Right lung (tissue), 5 donors: ENCODE results near the gene DRC1. TPM values are rescaled to one million over a fixed set of nuclear protein-coding genes. Genes with fewer than 3 reads are reported as not detected.
"Not testable (repeated sequence)": the region's sequence is repeated elsewhere in the genome, so short reads cannot be mapped to it uniquely, and the experiment has no call there.

Experiments
- DNase-seq, 2 donors: peaks; one replicate each; pipeline ENCODE4 v3.0.0-alpha.2; 2013
- polyA plus RNA-seq, 5 donors: library from polyadenylated mRNA; unstranded; fragments of 120-200 nt; gene quantifications; one replicate each; pipeline versions ENCODE4 v1.2.1 to v1.2.3, GENCODE V29; 2013; ENCODE audit warnings: inconsistent platforms in 1 of 5, low replicate concordance in 1 of 5; ENCODE audit not compliant: insufficient read length in 5 of 5, insufficient read depth in 1 of 5

Gene DRC1
- polyA plus RNA-seq, 5 donors = 1.1 to 8.5 (median 6.9) TPM

GRCh38 chr2:26462511-26463243 lies 61.0 kb downstream of the DRC1 start:
- DNase-seq = no peak

DNA sequence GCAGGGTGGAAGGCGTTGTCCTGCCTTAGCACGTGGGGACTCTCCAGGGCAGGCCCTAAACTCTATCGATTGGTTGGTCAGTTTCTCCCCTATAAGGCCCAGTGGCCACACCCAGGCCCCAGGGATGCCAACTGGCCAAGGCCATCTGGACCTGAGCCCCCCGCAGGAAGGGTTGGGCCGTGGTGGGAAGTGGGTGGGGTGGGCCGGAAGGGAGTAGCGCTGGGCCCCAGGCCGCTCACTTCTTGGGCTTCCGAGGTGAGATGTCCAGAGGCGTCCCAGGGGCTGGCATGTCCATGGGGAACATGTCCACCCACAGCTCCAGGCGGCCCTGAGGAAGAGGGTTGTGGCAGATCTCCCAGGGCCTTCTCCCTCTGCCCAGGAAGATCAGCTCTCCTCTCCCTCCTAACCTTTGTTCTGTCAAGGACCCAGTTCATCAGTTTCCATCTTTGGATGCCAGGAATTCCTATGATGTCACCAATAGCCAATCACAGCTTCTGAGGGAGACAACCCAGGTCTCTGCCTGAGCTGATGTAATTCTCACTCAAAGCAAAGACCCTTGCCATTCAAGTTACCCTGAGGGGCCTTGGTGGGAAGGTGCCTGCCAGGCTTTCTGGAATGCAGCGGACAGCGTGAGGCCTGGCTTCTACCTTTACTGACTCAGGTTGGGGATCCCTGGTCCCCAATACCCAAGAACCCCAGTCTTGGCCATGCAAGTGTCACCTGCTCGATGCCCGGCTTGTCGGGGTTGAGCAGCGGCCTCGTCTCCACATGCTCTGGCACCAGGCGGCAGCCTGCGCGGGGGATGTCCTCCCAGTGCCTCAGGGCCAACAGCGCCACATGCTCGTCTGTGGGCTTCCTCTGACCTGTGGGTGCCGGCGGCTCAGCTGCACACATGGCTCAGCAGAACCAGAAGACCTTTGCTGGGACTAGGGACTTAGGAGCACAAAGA lies 61.8 kb downstream of the DRC1 start:
- no peak for DNase-seq

- DNase-seq = no peak
Observed at GRCh38 chr2:26464390-26465265, 62.9 kb downstream of the DRC1 start.

GRCh38 chr2:26465266-26465925 lies 63.7 kb downstream of the DRC1 start:
- DNase-seq = no peak

GRCh38 chr2:26465981-26466471 lies 64.3 kb downstream of the DRC1 start:
- DNase-seq = no peak

GRCh38 chr2:26466662-26467310 lies 65.1 kb downstream of the DRC1 start:
- no peak for DNase-seq

DNA sequence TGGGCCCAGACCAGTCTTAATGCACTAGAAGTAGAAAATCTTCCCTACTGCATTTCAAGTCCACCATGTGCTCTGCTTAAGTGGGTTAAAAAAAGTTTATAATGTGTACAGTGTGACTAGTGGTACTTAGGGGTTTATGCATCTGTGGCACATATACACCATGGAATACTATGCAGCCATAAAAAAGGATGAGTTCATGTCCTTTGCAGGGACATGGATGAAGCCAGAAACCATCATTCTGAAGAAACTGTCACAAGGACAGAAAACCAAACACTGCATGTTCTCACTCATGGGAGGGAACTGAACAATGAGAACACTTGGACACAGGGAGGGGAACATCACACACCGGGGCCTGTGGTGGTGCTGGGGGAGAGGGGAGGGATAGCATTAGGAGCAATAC lies 66.8 kb downstream of the DRC1 start:
- DNase-seq = not testable (repeated sequence)

DNA sequence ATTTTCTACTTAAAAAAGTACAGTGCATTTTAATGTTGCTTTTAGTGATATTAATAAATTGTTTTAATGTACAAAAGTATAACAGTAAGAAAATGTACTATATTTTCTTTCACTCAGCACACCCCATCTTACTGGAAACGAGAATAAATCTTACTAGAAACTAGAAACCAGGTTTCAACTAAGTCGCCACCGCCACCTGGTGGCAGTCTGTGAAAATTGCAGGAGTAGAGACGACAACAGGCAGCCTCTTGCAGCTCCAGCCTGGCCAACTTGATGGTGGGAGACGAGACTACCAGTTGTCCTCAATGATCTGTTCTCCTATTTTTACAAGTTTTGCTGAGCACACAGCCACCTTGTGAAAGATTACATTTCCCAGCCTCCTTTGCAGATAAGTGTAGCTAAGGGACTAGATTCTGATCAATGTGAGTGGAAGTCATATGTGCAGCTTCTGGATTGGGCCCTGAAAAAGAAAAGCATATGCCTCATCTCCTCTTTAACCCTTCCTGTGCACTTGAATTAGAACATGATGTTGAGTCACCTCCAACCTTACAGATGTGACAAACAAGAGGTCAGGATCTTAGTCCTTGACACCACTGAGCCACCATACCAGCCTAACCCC lies 67.5 kb downstream of the DRC1 start:
- no peak for DNase-seq

GRCh38 chr2:26469955-26470354 lies 68.2 kb downstream of the DRC1 start:
- DNase-seq = no peak

DNA sequence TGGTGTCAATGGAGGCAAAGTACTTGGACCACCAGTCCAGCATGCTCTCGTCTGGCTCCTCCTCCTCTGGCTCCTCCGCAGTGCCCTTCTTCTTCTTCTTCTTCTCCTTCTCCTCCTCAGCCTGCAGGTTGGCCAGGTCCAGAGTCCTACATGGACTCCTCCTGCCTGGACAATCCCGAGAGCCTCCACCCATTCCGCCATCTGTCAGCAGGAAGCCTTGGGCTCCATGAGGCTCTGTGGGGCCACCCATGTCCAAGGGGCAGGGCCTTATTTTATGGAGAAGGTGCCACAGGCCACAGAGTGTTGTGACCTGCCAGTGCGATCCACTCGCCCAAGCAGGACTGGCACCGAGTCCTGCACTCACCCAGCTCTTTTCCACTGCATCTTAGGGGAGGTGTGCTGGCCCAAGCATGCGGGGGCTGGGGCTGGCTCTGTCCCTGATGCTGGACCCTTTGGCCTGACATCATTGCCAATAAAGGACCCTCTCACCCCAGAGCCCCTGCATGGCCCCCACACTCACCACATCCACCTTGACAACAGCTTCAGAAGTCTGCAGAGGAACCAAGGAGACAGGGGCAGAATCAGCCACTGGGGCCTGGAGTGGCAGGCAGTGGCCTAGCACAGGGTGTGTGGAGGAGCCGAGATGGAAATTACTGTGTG lies 69.0 kb downstream of the DRC1 start:
- DNase-seq = no peak

DNA sequence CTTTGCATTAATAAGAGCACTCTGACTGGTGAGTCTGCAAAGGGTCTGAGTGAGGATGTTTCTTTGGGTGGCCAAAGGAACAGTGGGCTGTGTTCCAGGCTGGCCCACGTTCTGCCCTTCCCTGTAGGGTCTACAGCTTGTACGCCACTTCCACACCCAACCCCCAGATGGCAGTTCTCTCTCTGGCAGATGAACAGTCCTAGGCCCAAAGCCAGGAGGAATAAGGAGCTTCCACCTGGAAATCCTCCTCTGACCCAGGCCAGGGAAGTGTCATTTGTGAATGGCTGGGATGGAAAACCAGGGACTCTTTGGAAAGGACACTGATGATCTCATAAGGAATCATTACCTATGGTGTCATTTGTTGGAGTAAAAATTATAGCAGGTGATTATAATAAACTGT lies 69.6 kb downstream of the DRC1 start:
- no peak for DNase-seq

- no peak for DNase-seq
Observed at GRCh38 chr2:26471766-26472706, 70.3 kb downstream of the DRC1 start.

DNA sequence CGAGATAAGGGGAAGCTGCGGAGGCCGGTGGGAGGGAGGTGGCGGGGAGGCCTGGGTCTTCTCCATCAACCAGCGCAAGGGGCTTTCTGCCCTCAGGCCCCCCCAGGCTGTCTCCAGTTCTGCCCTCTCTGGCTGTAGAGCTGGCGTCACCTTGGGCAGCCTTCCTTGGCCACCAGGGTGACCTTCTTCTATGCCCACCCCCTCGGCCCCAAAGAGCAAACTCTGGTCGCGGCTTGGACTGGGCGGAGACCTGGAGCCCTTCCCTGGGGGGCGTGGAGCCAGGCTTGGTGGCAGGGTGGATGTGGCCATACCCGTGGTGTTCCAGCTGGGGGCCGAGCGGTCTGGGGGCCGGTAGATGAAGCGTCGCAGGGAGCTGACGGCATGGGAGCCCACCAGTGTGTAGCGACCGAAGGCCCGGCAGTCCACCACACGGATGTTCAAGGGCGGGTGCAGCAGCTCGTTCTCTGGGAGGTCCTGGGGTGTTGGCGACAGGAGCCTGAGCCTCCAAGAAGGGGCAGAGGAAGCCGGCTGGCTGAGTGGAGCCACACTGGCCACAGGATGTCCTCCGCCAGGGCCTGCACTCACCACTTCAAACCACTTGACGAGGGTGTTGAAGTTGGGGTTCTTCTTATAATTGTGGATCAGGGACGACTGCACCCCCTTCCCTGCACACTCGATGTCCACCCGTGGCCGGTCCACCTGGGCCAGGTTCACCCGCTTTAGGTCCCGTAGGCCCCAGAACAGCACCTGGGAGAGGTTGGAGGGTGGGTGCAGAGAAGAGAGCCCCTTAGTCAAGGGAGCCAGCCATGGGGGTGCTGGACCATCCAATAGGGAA lies 71.3 kb downstream of the DRC1 start:
- no peak for DNase-seq

DNA sequence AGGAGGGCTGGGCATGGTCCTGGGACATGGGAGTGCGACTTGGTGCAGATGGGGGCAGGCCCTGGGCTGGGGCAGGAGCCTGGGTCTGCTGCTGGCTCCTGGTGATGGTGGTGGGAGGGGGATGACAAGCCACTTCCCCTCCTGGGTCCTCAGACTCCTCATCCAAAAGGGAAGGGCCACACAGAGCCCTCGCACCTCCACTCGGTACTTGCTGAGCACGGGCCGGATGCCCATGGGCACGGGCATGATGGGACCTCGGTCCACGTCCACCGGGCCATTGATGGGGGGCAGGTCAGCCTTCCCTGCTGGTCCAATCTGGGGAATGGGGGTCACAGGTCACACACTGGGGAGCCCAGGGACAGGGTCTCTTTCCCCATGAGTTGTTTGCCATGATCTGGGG lies 72.1 kb downstream of the DRC1 start:
- no peak for DNase-seq

DNA sequence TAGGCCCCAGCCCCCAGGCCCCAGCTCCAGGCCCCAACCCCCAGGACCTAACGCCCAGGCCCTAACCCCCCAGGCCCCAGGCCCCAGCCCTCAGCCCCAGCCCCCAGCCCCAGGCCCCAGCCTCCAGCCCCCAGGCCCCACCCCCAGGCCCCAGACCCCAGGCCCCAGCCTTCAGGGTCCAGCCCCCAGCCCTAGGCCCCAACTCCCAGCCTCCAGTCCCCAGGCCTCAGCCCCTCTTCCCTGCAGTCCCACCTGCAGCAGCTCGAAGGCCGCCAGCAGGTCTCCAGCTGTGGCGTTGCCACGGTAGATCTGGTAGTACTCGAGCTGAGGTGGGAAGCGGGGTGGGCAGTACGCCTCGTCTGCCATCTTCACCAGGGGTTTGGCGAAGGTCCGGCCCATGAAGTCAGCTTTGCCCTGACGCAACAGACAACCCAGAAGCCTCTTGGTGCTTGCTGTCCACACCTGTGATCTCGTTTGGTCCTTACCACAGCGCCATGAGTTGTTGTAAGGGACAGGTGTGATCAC lies 72.6 kb downstream of the DRC1 start:
- DNase-seq = no peak

- no peak for DNase-seq
Observed at GRCh38 chr2:26475037-26475436, 73.3 kb downstream of the DRC1 start.

- no peak for DNase-seq
Observed at GRCh38 chr2:26475832-26476501, 74.2 kb downstream of the DRC1 start.
